Measurements from ENCODE around the gene SMYD5. TPM values are rescaled to one million over a fixed set of nuclear protein-coding genes. Genes with fewer than 3 reads are reported as not detected.

Gene SMYD5
- total RNA-seq, 2 experiments from 2014 or later: 41.5 to 44.9 TPM

DNA sequence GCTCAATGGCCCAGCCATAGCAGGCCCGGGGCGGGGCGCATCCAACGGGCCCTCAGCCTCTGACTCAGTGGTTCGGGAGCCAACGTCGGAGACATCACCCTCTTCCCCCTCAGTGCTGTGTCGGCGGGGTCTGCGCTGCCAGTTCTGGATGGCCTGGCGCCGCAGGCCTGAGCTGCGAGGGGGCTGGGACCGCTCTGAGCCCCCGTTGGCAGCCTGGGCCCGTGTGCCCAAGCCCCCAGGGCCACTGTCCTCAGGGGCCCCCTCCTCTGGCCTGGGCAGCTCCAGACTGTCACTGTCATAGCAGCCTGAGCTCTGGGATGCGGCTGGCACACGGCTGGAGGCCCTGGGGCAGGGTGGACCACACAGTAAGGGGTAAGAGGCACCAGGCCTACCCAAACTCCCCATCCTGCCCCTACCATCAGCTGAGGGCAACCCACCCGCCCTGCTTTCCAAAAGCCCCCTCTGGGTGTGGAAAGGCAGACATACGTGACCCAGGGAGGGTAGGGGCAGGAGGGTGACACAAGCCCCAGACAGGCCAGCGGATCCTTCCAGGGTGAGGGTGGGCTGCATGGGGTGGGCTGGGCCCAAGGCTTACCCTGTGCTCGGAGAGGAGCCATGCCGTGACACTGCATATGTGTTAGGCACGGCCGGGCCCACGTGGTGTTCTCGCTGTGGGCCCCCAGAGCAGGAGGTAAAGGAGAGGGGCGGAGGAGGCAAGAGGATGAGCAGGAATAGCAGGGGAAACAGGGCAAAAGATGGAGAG, 51.4 kb downstream of the SMYD5 start:
- ChIA-PET CTCF (no interaction called here), POLR2A (no interaction called here)

- POLR2A ChIA-PET: no interaction called here
- CTCF ChIA-PET: no interaction called here
These were observed 52.2 kb downstream of the SMYD5 start for GRCh38 chr2:73266061-73266901.

GRCh38 chr2:73267008-73267407, 53.0 kb downstream of the SMYD5 start:
- CTCF ChIA-PET: no interaction called here

DNA sequence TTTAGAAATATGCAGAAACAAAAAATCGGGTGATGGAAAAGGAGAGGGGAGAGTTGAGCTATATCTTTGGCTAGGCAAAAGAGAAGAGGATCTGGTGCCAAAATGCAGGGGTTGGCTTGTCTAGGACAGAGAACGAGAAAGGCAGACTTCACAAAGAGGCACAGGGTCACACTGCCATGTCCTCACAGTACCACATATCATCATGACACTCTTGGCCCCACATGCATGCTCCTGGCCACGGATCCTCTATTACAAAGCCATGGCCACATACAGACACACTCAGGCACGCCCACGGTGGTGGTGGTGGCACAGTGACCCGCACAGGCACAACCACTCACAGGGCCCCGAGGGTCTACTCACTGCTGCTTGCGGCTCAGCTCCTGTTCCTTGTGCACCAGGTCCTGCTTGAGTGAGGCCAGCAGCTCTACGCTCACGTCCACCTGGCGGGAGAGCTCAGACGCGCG, 54.4 kb downstream of the SMYD5 start:
- ChIA-PET CTCF (interaction anchor here (1.0 kb wide), 1 partner anchor 12 kb away, joined by 3 read pairs; no protein-coding TSS in a partner anchor), POLR2A (interaction anchor here (0.9 to 1.1 kb wide), 3 partner anchors 11 to 16 kb away, joined by 3 to 4 read pairs (median 3); no protein-coding TSS in a partner anchor)

More at GRCh38 chr2:73267008-73267407, 53.0 kb downstream of the SMYD5 start:
- POLR2A ChIA-PET: no interaction called here

DNA sequence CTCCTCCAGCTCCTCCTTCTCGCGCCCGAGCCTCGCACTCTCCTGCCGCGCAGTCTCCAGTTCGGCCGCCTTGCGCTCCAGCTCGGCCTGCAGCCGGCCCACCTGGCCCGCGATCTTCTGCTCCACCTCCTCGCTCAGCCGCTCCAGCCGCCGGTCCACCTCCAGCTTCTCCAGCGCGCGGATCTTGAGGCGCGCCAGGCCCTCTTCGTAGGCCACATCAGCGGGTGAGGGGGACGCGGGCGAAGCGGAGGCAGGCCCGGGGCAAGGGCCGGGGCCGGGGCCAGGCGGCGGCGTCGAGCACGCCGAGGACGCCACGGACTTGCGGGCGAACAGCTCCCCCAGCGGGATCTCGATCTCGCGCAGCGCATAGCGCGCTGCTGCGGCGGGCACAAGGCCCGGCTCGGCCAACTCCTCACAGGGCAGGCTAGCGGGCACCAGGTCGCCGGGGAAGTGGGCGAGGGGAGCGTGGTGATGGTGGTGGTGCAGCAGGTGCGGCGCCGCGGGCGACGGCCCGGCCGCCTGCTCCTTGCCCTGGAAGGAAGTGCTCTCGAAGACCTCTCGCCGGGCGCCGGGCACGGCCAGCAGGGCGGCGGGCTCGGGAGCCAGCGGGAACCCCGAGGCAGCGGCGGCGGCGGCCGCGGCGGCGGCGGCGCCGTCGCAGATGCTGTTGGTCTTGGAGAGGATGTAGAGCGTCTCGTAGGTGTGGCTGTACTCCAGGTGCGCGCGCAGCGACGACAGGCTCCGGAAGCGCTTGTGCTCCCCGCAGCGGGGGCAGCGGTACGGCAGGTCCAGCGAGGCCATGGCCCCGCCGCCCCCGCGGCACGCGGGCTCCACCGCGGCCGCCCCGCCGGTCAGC, 55.0 kb downstream of the SMYD5 start:
- ChIA-PET CTCF (interaction anchor here (1.0 kb wide), 1 partner anchor 11 kb away, joined by 3 read pairs; no protein-coding TSS in a partner anchor), POLR2A (interaction anchor here (0.9 to 1.1 kb wide), 3 partner anchors 11 to 16 kb away, joined by 3 to 4 read pairs (median 3); no protein-coding TSS in a partner anchor)

DNA sequence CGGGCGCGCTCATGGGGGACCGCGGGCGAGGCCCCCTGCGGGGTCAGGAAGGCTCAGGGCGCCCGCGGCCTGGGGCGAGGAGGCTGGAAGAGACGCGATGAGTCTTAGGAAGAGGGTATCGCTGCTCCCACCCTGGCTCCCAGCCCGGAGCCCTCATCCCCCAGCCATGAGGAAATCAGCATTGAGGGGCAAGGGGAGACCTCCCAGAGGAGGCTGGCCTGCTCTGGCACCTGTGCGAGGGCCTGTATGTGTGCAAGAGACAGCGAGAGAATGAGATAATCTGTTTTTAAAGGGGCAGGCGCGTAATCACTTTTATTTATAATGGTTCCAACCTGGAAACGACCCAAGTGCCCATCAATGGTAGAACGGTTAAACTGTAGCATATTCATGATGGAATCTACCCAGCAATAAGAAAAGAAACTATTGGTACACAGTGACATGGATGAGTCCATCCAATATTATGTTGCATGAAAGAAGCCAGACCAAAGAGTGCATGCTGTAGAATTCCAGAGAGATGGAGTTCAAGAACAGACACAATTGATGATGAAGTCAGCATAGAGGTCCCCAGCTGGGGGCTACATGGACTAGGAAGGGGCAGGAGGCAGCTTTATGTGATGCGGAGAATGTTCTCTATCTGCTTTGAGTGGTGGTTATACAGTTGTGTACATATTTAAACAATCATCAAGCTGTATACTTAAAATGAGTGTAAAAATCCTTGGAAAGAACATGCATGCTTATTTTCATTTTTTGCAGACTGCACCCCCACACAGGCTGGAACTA, 55.8 kb downstream of the SMYD5 start:
- ChIA-PET CTCF (no interaction called here), POLR2A (interaction anchor here (0.6 kb wide), 1 partner anchor 1567 kb away, joined by 3 read pairs; no protein-coding TSS in a partner anchor)

DNA sequence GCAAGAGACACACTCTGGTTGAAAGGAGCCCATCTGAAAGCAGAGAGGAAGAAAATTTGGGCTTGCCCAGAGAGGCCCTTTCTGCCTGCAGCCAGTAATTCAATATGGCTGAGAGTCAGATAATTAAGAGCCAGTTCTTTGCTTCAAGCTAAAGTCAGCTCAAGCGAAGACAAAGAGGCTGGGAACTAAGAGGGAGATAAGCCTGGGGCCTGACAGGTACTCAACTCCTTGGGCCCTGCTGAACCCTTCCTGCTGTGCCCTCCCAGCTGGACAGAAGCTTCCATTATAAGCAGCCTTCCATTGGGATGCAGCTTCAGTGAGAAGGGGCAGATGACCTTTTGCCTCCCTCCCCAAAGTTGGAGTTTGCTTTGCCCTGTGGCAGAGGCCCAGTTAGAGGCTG, 58.2 kb downstream of the SMYD5 start:
- ChIA-PET POLR2A (no interaction called here), CTCF (no interaction called here)

Other genes with a start within 250 kb of the SMYD5 start
- gene SFXN5, start 142.5 kb upstream of the SMYD5 start, total RNA-seq: 10 to 100 TPM; 17.9 to 18.1 TPM
- gene RAB11FIP5, start 101.3 kb upstream of the SMYD5 start, total RNA-seq: 1 to 10 TPM; 4.8 to 6.0 TPM
- gene NOTO, start 11.7 kb upstream of the SMYD5 start, total RNA-seq: not detected
- 10 to 100 TPM; 21.9 to 23.4 TPM for gene PRADC1, start 19.0 kb downstream of the SMYD5 start, total RNA-seq
- gene CCT7, start 20.1 kb downstream of the SMYD5 start, total RNA-seq: 100 to 1,000 TPM; 750 to 751 TPM
- gene FBXO41, start 70.2 kb downstream of the SMYD5 start, total RNA-seq: 10 to 100 TPM; 39.4 to 39.5 TPM
- gene EGR4, start 79.3 kb downstream of the SMYD5 start, total RNA-seq: under 1 TPM; 0.25 to 0.48 TPM
- gene ALMS1, start 171.6 kb downstream of the SMYD5 start, total RNA-seq: 10 to 100 TPM; 21.1 to 22.8 TPM

Data from activated CD8-positive, alpha-beta memory T cell treated with anti-CD3 and anti-CD28 coated beads for 36 hours (primary cell).